NCI-H2081 (cell line): ENCODE measurements around the gene ALG12.
A peak's percentile ranks its signal among the peaks of the same experiment; 100 is the strongest.
"Not testable (repeated sequence)": the region's sequence is repeated elsewhere in the genome, so short reads cannot be mapped to it uniquely, and the experiment has no call there.

Source experiments
- DNase-seq, 2 experiments: peaks; one replicate each; lab custom pipeline; 2025; lab: John Stamatoyannopoulos, UW

Gene ALG12

DNA sequence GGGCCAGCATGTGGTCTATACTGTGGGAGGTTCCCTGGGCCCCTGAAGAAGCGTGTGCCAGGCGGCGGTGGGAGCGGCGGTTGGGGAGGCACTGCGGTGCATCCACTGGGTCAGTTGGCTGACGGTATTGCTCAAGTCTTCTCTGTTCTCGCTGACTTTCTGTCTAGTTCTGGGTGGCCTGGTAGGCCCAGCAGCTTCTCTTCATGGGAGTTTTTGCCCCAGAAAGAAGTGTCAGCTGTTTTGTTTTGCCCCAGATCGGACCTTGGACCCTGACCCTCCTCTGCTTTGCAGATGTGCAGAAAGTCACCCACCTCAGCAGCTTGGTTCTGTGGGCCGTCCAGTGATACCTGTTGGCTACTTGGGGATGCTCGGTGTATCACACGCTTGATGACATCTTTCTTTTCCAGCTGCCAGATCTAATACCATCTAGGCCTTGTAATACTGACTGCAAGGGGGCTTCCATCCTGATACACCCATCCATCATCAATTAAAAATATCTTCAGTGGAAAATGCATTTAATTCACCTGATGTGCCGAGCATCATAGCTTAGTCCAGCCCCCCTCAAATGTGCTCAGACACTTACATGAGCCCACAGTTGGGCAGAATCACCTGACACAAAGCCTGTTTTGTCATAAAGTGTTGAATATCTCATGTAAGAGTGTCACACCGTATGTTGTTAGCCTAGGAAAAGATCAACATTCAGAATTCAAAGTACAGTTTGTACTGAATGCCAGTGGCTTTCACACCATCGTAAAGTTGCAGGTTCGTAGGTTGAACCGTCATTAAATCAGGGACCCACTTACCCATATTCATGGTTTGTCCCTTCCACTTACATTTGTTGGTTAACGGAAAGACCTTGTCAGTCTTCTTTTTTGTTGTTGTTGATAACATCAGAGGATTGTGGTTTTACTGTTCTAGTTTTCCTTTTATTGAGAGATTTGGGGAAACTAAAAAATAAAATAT lies 50.7 kb downstream of the ALG12 start:
- no peak for DNase-seq

DNA sequence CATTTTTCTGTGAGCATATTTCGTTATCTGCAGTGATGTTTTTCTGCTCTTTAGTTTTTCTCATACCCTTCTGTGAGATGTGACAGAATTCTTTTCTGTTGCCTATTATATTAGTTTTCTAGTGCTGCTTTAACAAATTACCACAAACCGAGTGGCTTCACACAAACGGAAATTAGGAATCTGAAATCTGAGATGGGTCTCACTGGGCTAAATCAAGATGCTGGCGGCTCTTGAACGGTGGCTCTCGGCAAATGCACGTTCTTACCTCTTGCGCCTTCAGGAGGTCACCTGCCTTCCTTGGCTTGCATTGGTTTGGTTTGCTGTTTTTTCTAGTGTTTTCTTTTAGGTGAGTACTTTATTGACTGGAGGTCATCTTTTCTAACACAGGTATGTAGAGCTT lies 51.6 kb downstream of the ALG12 start:
- no peak for DNase-seq

DNA sequence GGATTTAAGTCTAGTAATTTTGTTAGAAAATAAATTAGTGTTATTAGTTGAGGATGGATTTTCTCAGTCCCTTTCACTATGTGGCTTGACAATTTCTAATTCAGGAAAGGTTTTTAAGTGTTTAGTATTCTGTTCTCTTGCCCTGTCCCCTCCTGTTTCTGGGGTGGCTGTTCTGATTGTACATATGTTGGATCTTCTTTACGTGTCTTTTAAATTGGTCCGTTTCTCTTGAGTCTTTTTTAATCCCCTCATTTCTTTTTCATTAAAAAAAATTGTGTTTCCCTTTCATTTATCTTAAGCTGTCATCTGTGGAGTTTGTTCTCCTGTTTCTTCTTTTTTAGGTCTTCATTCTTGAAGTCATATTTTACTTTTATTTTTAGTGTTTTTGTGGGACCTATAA lies 52.1 kb downstream of the ALG12 start:
- DNase-seq: no peak

DNA sequence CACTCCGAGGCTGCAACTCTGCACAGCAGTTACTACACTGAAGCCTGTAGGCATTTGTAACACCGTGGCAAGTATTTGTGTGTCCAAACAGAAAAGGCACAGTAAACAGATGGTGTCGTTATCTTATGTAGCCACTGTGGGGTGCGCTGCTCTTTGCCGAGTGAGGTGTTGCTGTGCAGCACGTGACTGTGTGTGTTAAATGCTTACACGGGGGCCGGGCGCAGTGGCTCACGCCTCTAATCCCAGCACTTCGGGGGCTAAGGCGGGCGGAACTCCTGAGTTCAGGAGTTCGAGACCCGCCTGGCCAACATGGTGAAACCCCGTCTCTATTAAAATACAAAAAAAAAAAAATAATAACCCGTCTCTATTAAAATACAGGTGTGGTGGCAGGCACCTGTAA lies 53.1 kb downstream of the ALG12 start:
- no peak for DNase-seq

DNA sequence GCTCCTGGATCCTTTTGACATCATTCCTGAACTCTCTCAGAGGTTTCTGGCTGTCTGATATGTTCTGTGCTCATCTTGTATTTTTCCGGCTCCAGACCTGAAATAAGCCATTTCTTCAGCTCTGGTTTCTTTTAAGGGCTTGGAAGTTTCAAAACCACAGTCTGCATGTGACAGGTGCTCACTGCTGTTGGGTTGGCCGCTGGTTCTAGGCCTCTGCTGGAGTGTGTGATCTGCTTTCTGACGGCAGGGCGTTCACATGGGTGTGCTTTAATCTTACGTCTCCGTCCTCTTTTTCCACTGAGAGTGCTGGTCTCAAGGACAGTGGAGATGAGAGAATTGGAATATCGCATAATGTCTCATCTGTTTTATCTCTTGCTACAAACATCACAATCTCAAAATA lies 54.3 kb downstream of the ALG12 start:
- no peak for DNase-seq

DNA sequence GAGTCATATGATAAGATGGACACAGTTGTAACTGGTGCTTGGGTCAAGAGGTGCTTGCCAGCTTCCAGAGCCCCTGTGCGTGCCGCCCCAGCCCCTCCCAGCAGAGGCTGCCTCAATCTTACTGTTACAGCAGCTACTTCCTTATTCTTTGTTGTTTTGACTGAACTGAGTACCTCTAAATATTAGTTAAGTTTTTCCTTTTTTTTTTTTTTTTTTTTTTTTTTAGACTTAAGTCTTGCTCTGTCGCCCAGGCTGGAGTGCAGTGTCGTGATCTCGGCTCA lies 55.8 kb downstream of the ALG12 start:
- no peak for DNase-seq

DNA sequence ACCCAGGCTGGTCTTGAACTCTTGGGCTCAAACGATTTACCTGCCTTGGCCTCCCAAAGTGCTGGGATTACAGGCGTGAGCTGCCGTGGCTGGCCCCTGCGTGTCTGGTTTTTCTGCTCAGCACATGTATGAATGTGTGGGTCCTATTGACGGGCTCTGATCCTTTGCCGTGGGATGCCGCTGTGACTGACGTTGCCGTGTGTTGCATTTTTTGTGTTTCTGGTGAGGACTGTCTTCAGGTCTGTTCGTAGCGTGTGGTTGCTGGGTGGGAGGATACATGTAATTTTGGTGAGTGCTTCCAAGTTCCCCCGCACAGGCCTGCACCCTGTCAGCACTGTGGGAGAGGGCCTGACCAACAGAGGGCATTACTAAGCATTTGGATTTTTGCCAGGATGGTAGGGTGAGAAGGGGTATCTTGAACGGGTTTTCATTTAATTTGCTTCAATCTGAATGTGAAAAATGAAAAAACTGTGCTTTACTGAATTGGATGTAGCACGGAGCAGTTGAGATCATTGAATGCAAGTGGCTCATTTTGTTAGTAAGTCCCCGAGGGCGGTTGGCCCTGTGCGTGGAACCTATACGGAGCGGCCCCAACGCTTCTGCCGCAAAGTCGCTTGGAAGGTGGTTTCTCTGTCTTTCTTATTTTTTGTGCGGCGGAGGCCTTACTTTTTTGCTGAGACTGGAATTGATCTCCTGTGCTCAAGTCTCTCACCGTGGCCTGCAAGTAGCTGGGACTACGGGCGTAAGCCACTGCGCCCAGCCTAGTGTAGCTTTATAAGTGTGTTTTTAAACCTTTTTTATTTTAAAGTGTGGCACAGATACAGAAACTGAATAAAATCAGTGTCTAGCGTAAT lies 56.4 kb downstream of the ALG12 start:
- no peak for DNase-seq

DNA sequence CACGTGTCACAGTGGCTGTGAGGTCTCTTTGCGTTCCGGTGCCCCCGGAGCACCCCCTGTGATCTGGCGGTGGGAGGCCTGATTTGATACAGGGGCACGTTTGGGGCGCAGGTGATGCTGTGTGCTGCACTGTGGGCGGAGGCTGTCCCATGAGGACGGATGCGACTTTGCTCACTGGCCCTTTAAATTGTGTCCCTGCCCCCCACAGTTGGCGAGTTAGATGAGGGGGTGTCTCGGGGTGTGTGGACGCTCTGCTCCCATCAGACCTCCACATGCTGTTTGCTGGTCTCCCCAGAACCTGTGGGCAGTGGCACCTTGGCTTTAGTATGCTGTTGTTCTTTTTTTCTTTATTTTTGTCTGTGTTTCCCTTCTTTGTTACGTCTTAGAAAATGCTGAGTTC lies 59.4 kb downstream of the ALG12 start:
- no peak for DNase-seq

DNA sequence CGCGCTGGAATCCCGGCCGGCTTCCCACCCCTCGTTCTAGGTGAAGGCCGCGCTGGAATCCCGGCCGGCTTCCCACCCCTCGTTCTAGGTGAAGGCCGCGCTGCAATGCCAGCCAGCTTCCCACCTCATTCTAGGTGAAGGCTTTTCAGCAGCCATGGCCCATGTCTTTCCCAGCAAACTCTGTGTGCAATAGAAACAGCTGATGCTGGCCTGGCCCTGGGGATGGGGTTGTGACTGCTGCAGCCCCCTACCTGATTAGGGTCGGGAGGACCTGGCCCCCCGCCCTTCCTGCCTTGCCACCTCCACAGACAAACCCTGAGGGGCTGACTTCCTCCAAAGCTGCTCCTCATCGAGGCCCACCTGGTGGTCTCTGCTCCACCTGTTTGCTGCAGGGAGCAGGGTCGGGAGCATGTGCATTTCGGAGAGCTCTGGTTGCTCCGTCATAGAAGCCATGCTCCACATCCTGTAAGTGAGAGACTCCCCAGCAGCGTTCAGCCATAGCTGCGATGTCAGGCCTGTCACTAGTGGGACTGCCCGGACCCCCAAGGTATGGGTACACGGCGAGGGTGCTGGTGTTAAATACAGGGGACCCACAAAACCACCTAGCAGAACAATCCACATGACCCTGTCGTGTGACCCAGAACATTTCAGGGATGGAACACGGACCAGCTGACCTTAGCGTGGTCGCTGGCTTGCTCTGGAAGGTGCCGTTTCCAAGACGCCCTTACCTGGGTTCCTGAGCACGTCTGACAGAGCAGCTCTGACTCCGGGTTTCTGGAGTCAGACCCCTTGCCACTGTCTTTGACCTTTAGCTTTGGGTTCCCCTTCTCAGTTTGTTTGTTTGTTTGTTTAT lies 61.2 kb downstream of the ALG12 start:
- DNase-seq: no peak

DNA sequence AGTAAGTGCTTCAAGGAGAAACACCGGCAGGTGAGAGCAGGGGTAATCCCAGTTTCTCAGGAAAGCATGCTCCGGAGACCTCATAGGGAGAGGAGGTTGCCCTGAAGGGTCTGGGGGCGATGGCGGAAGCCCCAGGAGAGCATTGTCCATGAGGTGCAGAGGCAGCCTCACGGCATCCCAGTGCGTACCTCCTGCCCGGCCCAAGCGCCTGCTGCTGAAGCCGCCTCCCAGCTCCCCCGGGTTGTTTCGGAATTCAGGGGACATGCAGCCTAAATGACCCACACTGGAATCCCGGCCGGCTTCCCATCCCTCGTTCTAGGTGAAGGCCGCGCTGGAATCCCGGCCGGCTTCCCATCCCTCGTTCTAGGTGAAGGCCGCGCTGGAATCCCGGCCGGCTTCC lies 61.9 kb downstream of the ALG12 start:
- no peak for DNase-seq

DNA sequence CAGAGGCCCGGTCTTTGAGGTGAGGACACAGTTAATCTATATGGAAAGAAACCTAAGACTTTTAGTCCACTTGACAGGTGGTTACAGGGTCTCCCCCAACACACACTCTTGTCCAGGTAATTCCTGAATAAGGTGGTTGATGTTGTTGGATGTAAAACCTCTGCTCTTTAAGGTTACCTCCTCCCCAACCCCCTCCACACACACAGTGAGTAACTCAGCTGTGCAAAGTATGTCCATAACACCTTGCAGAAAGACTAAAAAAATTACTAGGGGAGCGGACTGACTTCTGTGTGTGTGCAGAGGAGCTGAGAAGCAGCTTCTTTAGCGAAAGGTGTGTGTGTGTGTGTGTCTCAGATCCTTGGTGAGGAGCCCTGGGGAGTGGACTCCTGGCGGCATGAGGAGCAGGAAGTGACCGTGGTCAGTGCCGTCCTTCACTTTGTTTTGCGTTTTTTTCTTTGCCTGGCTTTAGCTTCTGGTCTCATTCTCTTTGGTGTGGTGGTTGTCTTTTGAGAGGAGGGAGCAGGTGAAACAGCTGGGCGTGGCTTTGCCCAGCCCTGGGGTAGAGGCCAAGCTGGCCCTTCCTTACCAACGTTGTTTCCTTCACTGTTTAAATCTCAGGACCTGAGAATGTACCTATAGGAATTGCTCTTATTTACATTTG lies 62.9 kb downstream of the ALG12 start:
- DNase-seq: no peak

DNA sequence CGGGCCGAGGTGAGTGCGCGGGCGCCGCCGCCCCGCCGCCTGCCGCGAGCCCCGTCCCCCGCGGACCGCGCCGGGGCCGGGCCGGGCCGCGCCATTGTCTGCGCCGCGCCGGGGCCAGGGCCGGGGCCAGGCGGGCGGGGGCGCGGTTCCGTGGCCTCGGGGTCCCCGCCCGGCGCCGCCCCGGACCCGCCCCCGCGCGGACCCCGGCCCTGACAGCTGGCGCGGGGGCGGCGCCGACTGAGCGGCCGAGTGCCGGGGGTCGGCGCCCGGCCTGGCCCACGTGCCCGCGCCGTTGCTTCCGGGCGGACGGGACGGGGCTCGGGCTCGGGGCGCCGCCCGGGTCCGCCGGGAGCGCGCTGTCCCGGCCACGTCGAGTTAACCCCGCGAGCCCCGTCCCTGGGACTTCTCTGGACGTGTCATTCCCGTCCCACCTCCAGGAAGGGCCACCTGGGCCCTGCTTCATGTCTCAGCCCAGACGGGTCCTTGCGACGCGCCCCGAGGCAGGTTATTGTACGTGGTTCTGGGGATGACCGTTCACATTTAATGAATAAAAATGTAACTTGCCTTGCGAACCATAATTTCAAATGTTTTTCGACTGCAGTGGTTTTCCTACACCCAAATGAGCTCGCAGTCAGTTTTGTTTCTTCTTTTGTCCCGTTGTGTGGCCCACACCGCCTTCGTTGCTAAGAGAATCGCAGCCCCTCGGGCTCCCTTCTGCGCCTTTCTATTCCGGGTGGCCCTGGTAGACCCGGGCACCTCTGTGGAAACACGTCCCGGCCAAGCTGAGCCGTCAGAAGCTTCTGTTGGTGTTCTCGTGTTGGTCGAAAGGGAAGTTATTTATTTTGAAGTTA lies 64.0 kb downstream of the ALG12 start:
- no peak for DNase-seq

DNA sequence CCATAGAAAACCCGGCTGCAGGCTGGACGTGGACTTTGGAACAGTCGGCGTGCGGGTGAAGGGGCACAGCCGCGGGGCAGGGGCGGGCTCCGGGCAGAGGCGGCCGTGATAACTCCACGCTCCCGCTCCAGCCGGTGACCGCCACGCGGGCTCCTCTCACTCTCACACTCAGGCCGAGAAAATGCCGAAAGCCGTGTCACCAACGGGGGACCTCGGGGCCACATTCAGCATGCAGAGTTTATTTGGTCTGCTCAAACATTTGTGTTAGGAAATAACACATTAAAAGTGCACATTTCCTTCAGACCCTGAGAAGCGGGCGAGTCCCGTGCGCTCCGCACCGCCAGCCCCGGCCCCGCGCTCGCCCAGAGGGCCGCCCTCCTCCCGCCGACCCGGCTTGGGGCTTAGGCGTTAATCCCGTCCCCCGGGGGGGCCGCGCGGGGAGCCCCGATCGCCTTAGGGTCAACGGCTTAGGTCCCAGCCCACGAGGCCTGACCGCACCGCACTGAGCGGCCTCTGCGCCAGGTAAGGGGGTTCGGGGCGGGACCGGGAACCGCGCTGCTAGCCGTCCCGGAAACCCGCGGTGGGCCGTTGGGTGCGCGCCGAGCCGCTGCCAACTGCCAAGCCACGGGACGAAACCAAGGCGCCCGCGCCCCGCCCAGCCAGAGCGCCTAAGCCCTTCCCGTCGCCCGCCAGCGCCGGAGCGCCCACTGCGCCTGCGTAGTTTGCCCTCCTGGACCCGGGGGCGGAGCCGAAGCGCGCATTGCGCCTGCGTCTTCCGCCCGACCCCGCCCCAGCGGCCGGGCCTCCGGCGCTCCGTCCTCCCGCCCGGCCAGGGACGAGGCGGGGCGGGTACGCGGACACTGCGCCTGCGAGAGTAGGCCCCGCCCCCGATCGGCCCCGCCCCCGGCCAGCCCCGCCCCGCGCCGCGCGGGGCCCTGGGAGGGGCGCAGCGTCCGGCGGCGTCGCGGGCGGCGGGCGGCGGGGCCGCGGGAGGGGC lies 65.0 kb downstream of the ALG12 start, which contains the start of gene ZBED4:
Gene ZBED4, plus strand, starts transcription at position 947 of the 997 bp plus-strand sequence. CDS start 29,819 bp downstream, outside the sequence.
- peak; percentile 92 to 93 for DNase-seq

DNA sequence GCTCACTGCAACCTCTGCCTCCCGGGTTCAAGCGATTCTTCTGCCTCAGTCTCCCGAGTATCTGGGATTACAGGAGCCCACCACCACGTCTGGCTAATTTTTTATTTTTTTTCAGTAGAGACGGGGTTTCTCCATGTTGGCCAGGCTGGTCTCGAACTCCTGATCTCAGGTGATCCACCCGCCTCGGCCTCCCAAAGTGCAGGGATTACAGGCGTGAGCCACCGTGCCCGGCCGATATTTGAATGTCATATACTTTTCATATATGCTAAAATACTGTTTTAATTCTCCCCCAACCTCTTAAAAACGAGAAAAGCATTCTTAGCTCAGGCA lies 65.7 kb downstream of the ALG12 start:
- DNase-seq: not testable (repeated sequence)

DNA sequence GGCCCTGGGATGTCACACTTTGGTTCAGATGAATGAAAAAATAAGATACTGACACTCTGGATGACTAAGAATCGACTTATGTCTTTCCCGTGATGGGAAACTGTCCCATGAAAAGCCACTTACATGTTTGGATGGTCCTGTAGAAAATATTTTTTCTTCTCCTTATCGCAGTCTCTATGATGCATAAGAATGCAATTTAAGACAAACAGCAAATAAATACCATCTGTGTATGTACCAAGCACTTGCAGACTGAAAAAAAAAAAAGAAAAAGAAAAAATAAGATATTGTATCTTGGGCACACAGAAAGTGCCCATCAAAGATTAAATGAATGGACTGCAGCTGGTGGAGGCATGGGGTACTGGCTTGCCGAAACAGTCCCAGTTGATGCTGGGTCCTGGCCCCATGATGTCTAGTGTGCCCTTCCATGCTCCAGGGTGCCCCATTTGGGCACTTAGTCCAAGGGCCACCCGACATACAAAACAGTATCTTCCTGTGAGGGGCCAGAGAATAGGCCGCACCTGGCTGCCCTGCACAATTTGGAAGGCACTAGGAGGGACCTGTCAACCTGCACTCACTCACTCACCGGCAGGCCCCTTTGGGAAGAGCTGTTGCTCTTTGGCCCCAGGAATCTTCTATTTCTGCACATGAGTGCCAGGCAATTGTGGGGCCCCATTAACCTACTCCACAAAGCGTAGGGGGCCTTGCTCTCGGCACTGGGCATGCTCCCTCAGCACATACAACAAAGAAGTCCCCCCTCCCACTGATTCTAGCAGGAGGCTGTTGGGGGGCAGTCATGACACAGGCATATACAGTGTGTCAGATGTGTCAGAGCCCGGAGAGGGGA lies 67.1 kb downstream of the ALG12 start:
- DNase-seq: no peak
